Measurements from ENCODE around the gene BDNF. TPM values are rescaled to one million over a fixed set of nuclear protein-coding genes. Genes with fewer than 3 reads are reported as not detected.
A peak's percentile ranks its signal among the peaks of the same experiment; 100 is the strongest.

The BDNF gene
- total RNA-seq, 2 experiments from 2014 or later, result not detected

GRCh38 chr11:27694992-27695391 lies 5.3 kb downstream of the BDNF start:
- Histone ChIP-seq H3K36me3 (ENCODE audit: insufficient read depth, low read length) (no peaks in the 10 kb centered on the region), H3K9me2 (ENCODE audit: insufficient read depth, low read length) (no peaks in the 10 kb centered on the region), H2AFZ (ENCODE audit: low read length) (no peak overlapping the region), H4K20me1 (ENCODE audit: insufficient read depth, low read length) (no peaks in the 10 kb centered on the region), H3K4me3 (ENCODE audit: low read depth, low read length, poor library complexity, severe bottlenecking) (no peak overlapping the region), H3K9me3 (ENCODE audit: low read length) (no peaks in the 10 kb centered on the region), H3K4me1 (ENCODE audit: insufficient read depth, low read length, poor library complexity, severe bottlenecking) (no peaks in the 10 kb centered on the region), H3K27ac (ENCODE audit: low read depth, low read length, poor library complexity, severe bottlenecking) (no peak overlapping the region), H3K79me2 (ENCODE audit: insufficient read depth, low read depth, low read length) (no peaks in the 10 kb centered on the region), H3K4me2 (ENCODE audit: low read length) (no peak overlapping the region)
- CTCF ChIA-PET (ENCODE audit: unreplicated experiment), result no interaction called here
- BruUV-seq (replicated peaks), result no TSS peak
- DNase-seq (ENCODE audit: low spot score), result peak; percentile 16
- POLR2A ChIA-PET, result interaction anchor here (1.3 kb wide), 2 partner anchors 10 to 12 kb away, joined by 3 read pairs; no protein-coding TSS in a partner anchor
- TF ChIP-seq CTCF (conservative IDR thresholded peaks at IDR 0.05; ENCODE audit: low read length), result peak; percentile 69
- TF ChIP-seq EZH2phosphoT487 (IDR thresholded peaks at IDR 0.05; ENCODE audit: borderline replicate concordance, low read depth, low read length), result no peak
- intact Hi-C loops (cut with micrococcal nuclease; ENCODE audit: unreplicated experiment), result loop anchor here (2.0 to 5.0 kb wide), 2 partner anchors 1004 to 1462 kb away; no protein-coding TSS in a partner anchor

DNA sequence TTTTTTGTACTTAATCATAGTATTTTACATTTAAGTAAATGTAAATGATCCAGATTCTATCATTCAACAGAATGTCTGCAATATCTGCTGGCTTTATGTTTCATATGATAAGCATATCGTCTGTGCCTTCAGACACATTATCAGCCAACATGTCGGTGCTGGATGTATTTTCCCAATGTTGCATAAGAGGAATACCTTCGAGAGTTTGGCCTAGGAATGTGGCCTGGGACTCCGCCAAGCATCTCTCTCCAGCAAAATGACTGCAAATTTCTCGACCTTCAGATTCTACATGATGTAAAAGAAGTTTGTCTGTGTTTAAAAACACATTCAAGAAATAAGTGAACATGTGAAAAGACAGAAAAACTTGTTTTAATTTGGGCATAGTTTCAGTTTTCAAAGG lies 6.9 kb downstream of the BDNF start:
- Histone ChIP-seq H3K4me3 (ENCODE audit: low read depth, low read length, poor library complexity, severe bottlenecking) (no peak overlapping the region), H3K36me3 (ENCODE audit: insufficient read depth, low read length) (no peaks in the 10 kb centered on the region), H3K27ac (ENCODE audit: low read depth, low read length, poor library complexity, severe bottlenecking) (no peak overlapping the region), H4K20me1 (ENCODE audit: insufficient read depth, low read length) (no peaks in the 10 kb centered on the region), H3K9me3 (ENCODE audit: low read length) (no peaks in the 10 kb centered on the region), H3K4me2 (ENCODE audit: low read length) (no peak overlapping the region), H3K9me2 (ENCODE audit: insufficient read depth, low read length) (no peaks in the 10 kb centered on the region), H3K4me1 (ENCODE audit: insufficient read depth, low read length, poor library complexity, severe bottlenecking) (no peaks in the 10 kb centered on the region), H3K79me2 (ENCODE audit: insufficient read depth, low read depth, low read length) (no peaks in the 10 kb centered on the region), H2AFZ (ENCODE audit: low read length) (no peak overlapping the region)
- DNase-seq (ENCODE audit: low spot score), result no peak
- ChIA-PET POLR2A (no interaction called here), CTCF (ENCODE audit: unreplicated experiment) (no interaction called here)
- intact Hi-C loops (cut with micrococcal nuclease; ENCODE audit: unreplicated experiment), result no loop called here
- BruUV-seq (replicated peaks), result no TSS peak
- TF ChIP-seq EZH2phosphoT487 (IDR thresholded peaks at IDR 0.05; ENCODE audit: borderline replicate concordance, low read depth, low read length) (no peak), CTCF (conservative IDR thresholded peaks at IDR 0.05; ENCODE audit: low read length) (no peak)

DNA sequence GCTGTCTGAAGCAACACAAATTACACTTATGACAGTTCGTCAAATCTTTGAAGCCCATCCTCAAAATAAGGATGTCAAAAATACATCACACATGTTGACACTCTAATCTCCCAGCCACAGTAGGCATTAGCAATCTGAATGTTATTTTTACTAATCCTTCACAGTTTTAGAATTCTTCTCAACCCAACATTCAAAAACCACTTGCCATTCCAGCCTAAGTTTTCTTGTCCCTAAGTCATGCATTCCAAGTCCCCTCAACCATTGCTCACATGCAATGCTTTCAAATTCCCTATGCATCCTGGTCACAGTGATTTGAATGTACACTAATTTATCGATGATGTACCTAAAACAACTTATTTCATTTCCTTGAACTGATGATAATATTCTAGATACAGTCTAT lies 7.5 kb downstream of the BDNF start:
- no peak for DNase-seq (ENCODE audit: low spot score)
- no peak overlapping the region for H3K4me3 ChIP-seq (ENCODE audit: low read depth, low read length, poor library complexity, severe bottlenecking)
- H3K27ac ChIP-seq (ENCODE audit: low read depth, low read length, poor library complexity, severe bottlenecking), result no peak overlapping the region
- no peaks in the 10 kb centered on the region for H3K9me3 ChIP-seq (ENCODE audit: low read length)
- intact Hi-C loops (cut with micrococcal nuclease; ENCODE audit: unreplicated experiment), result no loop called here
- H3K79me2 ChIP-seq (ENCODE audit: insufficient read depth, low read depth, low read length), result no peaks in the 10 kb centered on the region
- H3K36me3 ChIP-seq (ENCODE audit: insufficient read depth, low read length), result no peaks in the 10 kb centered on the region
- CTCF ChIA-PET (ENCODE audit: unreplicated experiment), result no interaction called here
- H3K4me1 ChIP-seq (ENCODE audit: insufficient read depth, low read length, poor library complexity, severe bottlenecking), result no peaks in the 10 kb centered on the region
- no peak overlapping the region for H3K4me2 ChIP-seq (ENCODE audit: low read length)
- H2AFZ ChIP-seq (ENCODE audit: low read length), result no peak overlapping the region
- no peak for TF ChIP-seq EZH2phosphoT487 (IDR thresholded peaks at IDR 0.05; ENCODE audit: borderline replicate concordance, low read depth, low read length)
- TF ChIP-seq CTCF (conservative IDR thresholded peaks at IDR 0.05; ENCODE audit: low read length), result no peak
- no TSS peak for BruUV-seq (replicated peaks)
- no peaks in the 10 kb centered on the region for H3K9me2 ChIP-seq (ENCODE audit: insufficient read depth, low read length)
- POLR2A ChIA-PET, result no interaction called here
- H4K20me1 ChIP-seq (ENCODE audit: insufficient read depth, low read length), result no peaks in the 10 kb centered on the region

All from OCI-LY7 (cell line).